Endothelial cell of umbilical vein (primary cell): Measurements from ENCODE around the gene MIA2. TPM values are rescaled to one million over a fixed set of nuclear protein-coding genes. Genes with fewer than 3 reads are reported as not detected.

Source experiments
- BruUV-seq: library from RNA; stranded (reverse); fragments of 400-500 nt; replicated peaks from 2 replicates; lab custom pipeline; 2021; lab: Mats Ljungman, UMichigan
- CTCF ChIA-PET: fragments of 300-600, 350-600 bp; sonication (Branson Sonifier 250); formaldehyde crosslinking; loops from one replicate; lab custom pipeline; 2021; ENCODE audit warnings: antibody characterized with exemption, inconsistent platforms; lab: Charles Lee
- POLR2A ChIA-PET: fragments of 300-600, 350-600 bp; sonication (Branson Sonifier 250); formaldehyde crosslinking; loops from one replicate; lab custom pipeline; 2021; ENCODE audit warnings: antibody characterized with exemption, inconsistent platforms; lab: Charles Lee
- DNase-seq: peaks from one replicate; pipeline ENCODE4 v3.0.0-alpha.2; 2011; ENCODE audit warnings: low read depth, low spot score
- FAIRE-seq: peaks from 2 replicates; lab custom pipeline; 2011; peaks lifted over from hg19 to GRCh38; lab: Jason Lieb, UNC
- H2AFZ ChIP-seq: 2 replicates; pipeline ENCODE4 v1.6.0; 2012; ENCODE audit warnings: low read depth, low read length, control low read depth, inconsistent platforms
- H3K27ac ChIP-seq: 2 replicates; pipeline ENCODE4 v1.5.1; 2011; ENCODE audit warnings: low read depth, mild to moderate bottlenecking, control low read depth, low read length, moderate library complexity; ENCODE audit not compliant: insufficient read depth
- H3K27me3 ChIP-seq, 2 experiments: 2 replicates each; pipeline versions ENCODE4 v1.6.0 to v1.6.1; 2011; ENCODE audit warnings: low read length in 2 of 2, mixed read lengths in 1 of 2; ENCODE audit not compliant: control insufficient read depth in 2 of 2, insufficient read depth in 2 of 2
- H3K36me3 ChIP-seq, 2 experiments: 2 replicates in 1 of 2; 3 replicates in 1 of 2; pipeline ENCODE4 v1.5.1; 2011; ENCODE audit warnings: low read length in 2 of 2, mild to moderate bottlenecking in 1 of 2, moderate library complexity in 1 of 2; ENCODE audit not compliant: control insufficient read depth in 2 of 2, insufficient read depth in 2 of 2; ENCODE audit errors: extremely low read depth in 1 of 2
- H3K4me1 ChIP-seq: 3 replicates; pipeline ENCODE4 v1.5.1; 2011; ENCODE audit warnings: mild to moderate bottlenecking, low read length; ENCODE audit not compliant: control insufficient read depth, insufficient read depth; ENCODE audit errors: extremely low read depth
- H3K4me2 ChIP-seq: 2 replicates; pipeline ENCODE4 v1.6.1; 2011; ENCODE audit warnings: low read length, control low read depth, mixed read lengths; ENCODE audit not compliant: insufficient read depth
- H3K4me3 ChIP-seq, 3 experiments: fragments of 200-600 bp in 1 of 3; sonication (generic), shearing (Covaris generic) in 1 of 3; replicated peaks in 1 of 3; 2 replicates each; pipeline ENCODE4 v1.5.1; 2011 to 2016; ENCODE audit warnings: control low read depth in 3 of 3, low read length in 3 of 3, mild to moderate bottlenecking in 2 of 3, inconsistent platforms in 1 of 3, low read depth in 1 of 3, moderate library complexity in 1 of 3; ENCODE audit not compliant: insufficient read depth in 1 of 3
- H3K79me2 ChIP-seq: 2 replicates; pipeline ENCODE4 v1.6.0; 2012; ENCODE audit warnings: low read length, inconsistent platforms; ENCODE audit not compliant: control insufficient read depth, insufficient read depth
- H3K9ac ChIP-seq: replicated peaks from 2 replicates; pipeline ENCODE3; 2011; ENCODE audit warnings: low read length, control low read depth; ENCODE audit not compliant: insufficient read depth; ENCODE audit errors: extremely low read depth
- H3K9me1 ChIP-seq: replicated peaks from 3 replicates; pipeline ENCODE4 v1.6.0; 2011; ENCODE audit warnings: mild to moderate bottlenecking, low read length; ENCODE audit not compliant: control insufficient read depth, insufficient read depth; ENCODE audit errors: extremely low read depth
- H3K9me3 ChIP-seq: replicated peaks from 2 replicates; pipeline ENCODE4 v1.5.1; 2012; ENCODE audit warnings: low read length, inconsistent platforms; ENCODE audit not compliant: control insufficient read depth, insufficient read depth
- H4K20me1 ChIP-seq: replicated peaks from 2 replicates; pipeline ENCODE3; 2011; ENCODE audit warnings: mild to moderate bottlenecking, low read length; ENCODE audit not compliant: control insufficient read depth, insufficient read depth; ENCODE audit errors: extremely low read depth
- EZH2 ChIP-seq: IDR thresholded peaks from 2 replicates; pipeline ENCODE4 v1.6.1; 2012; ENCODE audit warnings: borderline replicate concordance, low read depth, mild to moderate bottlenecking, moderate library complexity, low read length, inconsistent platforms; ENCODE audit not compliant: severe bottlenecking
- FOS ChIP-seq: IDR thresholded peaks from 2 replicates; pipeline ENCODE4 v1.6.1; 2011; ENCODE audit warnings: mild to moderate bottlenecking, low read length, moderate library complexity, borderline replicate concordance; ENCODE audit not compliant: insufficient read depth
- GATA2 ChIP-seq: IDR thresholded peaks from 2 replicates; pipeline ENCODE4 v1.7.0; 2011; ENCODE audit warnings: low read depth, mild to moderate bottlenecking, moderate library complexity, mixed read lengths, low read length; ENCODE audit not compliant: insufficient read length, insufficient read depth
- JUN ChIP-seq: IDR thresholded peaks from 2 replicates; pipeline ENCODE4 v1.6.1; 2011; ENCODE audit warnings: borderline replicate concordance, low read depth; ENCODE audit not compliant: insufficient read length, insufficient read depth
- MYC ChIP-seq: IDR thresholded peaks from one replicate; pipeline ENCODE4 v1.6.1; 2011; ENCODE audit warnings: mild to moderate bottlenecking, low read depth, low read length
- POLR2A ChIP-seq: IDR thresholded peaks from 2 replicates; pipeline ENCODE4 v1.6.1; 2012; ENCODE audit warnings: low read depth, mild to moderate bottlenecking, control low read depth, low read length
- POLR2AphosphoS5 ChIP-seq: IDR thresholded peaks from 2 replicates; pipeline ENCODE4 v1.6.1; 2012; ENCODE audit warnings: low read depth, mild to moderate bottlenecking, control low read depth, low read length, moderate library complexity; ENCODE audit not compliant: insufficient read depth
- dilution Hi-C: fragments of 300-500 bp; cut with MboI; formaldehyde crosslinking; loops from one replicate; pipeline ENCODE4 v1.15.0; 2019; ENCODE audit warnings: low sequenced_read_pairs; ENCODE audit not compliant: extremely low pct_ligation_motif_present
- intact Hi-C: fragments of 100-400 bp; cut with micrococcal nuclease; formaldehyde crosslinking; loops from one replicate; pipeline ENCODE4 v1.10.0; 2022
- polyA plus RNA-seq, 4 experiments: library from polyadenylated mRNA; depleted of rRNA in 3 of 4; stranded (reverse) in 3 of 4; unstranded in 1 of 4; fragments of >200 nt; gene quantifications; 2 replicates each; pipeline versions ENCODE4 v1.2.1 to v1.2.3, GENCODE V29; 2011 to 2012; ENCODE audit warnings: missing spikeins in 1 of 4
- total RNA-seq: library from RNA; stranded (reverse); gene quantifications from 2 replicates; pipeline ENCODE4 v1.2.3, GENCODE V29; 2021
- TF ChIP-seq, protein P1 (sequence below): IDR thresholded peaks from 2 replicates; pipeline ENCODE4 v1.6.1; 2011; ENCODE audit not compliant: insufficient read depth, insufficient read length
- TF ChIP-seq, protein P2 (sequence below), 2 donors: IDR thresholded peaks; 1 replicate in 1 of 2; 2 replicates in 1 of 2; pipeline ENCODE4 v1.5.1; 2011; ENCODE audit warnings: low read length in 2 of 2, mild to moderate bottlenecking in 2 of 2, moderate library complexity in 2 of 2, control low read depth in 1 of 2, inconsistent platforms in 1 of 2, low read depth in 1 of 2; ENCODE audit not compliant: insufficient read depth in 1 of 2; ENCODE audit errors: extremely low read depth in 1 of 2

MIA2 gene
- total and polyA plus RNA-seq, 2 donors (not counting 3 experiments of a cell fraction or from before 2014, with no cell fraction given): 9.4 to 14.9 TPM

DNA sequence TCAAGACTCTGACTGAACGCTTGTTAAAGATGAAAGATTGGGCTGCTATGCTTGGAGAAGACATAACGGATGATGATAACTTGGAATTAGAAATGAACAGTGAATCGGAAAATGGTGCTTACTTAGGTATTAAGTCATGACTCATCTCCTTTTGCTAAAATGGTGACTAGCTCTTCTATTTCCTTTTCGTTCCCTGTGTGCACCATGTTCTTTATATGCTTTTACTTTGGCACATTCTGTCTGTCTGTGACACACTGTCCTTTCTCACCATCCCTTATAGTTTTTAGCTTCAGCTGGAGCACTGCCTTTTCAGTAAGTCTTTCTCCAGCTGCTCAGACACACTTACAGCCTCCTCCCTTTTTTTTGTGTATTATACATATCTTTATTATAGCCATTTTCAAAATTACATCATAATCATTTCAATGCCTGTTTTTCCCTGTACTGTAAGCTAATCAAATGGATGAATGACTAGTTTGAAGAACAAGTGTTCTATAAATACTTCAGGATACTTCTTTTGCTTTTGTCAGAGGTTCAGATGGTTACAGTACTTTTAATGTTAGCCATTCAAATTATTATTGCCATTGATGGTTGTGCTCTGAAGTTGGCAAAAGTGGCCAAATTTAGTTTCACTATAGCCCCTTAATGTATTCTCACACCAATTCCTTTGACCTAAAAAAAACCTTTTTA lies 68.6 kb downstream of the MIA2 start:
- Histone ChIP-seq H3K27me3 (no peaks in the 10 kb centered on the region), H3K9me1 (no peaks in the 10 kb centered on the region), H4K20me1 (no peaks in the 10 kb centered on the region), H3K9me3 (no peaks in the 10 kb centered on the region), H3K27ac (no peak overlapping the region), H3K4me1 (peaks cover 5% of the 10 kb centered on the region), H3K36me3 (peaks cover 0 to 2% of the 10 kb centered on the region in 2 experiments), H3K4me3 (no peak overlapping the region), H3K9ac (no peak overlapping the region), H3K4me2 (no peak overlapping the region), H2AFZ (no peak overlapping the region), H3K79me2 (no peaks in the 10 kb centered on the region)
- dilution Hi-C loops: no loop called here
- ChIA-PET POLR2A (no interaction called here), CTCF (interaction anchor here (0.7 to 1.7 kb wide), 8 partner anchors 9 to 124 kb away, joined by 3 to 6 read pairs (median 4); no protein-coding TSS in a partner anchor)
- no peak for FAIRE-seq
- no TSS peak for BruUV-seq
- TF ChIP-seq FOS (peak; percentile 39), GATA2 (no peak), JUN (peak; percentile 33)
- intact Hi-C loops: no loop called here
- DNase-seq: peak; percentile 4

DNA sequence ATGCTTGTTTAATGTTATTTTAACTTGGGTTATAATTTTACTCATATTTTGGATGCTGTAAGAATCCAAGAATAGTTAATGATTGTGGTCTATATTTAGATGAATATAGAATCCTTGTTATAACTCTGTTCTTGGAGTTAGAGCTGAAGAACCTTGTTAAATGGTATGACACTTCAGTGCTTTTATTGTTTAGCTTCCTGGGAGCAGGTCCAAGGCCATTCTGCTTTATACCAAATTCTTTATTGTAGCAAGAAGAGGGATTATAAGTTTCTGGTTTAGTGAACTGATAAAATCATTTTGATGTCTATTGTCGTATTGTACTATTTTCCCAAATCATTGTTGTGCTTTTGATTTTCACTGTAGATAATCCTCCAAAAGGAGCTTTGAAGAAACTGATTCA lies 69.4 kb downstream of the MIA2 start:
- CTCF ChIA-PET: no interaction called here
- intact Hi-C loops: no loop called here

More for the DNA sequence above, 69.4 kb downstream of the MIA2 start:
- FAIRE-seq (no peak), DNase-seq (no peak)
- H3K9me3 ChIP-seq: no peaks in the 10 kb centered on the region
- H3K27ac ChIP-seq: no peak overlapping the region
- H3K4me2 ChIP-seq: no peak overlapping the region
- dilution Hi-C loops: no loop called here
- H3K9me1 ChIP-seq: no peaks in the 10 kb centered on the region
- no peaks in the 10 kb centered on the region for H3K27me3 ChIP-seq
- no peaks in the 10 kb centered on the region for H3K36me3 ChIP-seq
- H3K9ac ChIP-seq: no peak overlapping the region
- no peak overlapping the region for H2AFZ ChIP-seq
- H4K20me1 ChIP-seq: no peaks in the 10 kb centered on the region
- no peaks in the 10 kb centered on the region for H3K79me2 ChIP-seq
- POLR2A ChIA-PET: no interaction called here
- peaks cover 5% of the 10 kb centered on the region for H3K4me1 ChIP-seq
- BruUV-seq: no TSS peak
- H3K4me3 ChIP-seq: no peak overlapping the region
- TF ChIP-seq FOS: no peak
- no peak for TF ChIP-seq GATA2
- TF ChIP-seq POLR2AphosphoS5: no peak
- TF ChIP-seq, protein P1, sequence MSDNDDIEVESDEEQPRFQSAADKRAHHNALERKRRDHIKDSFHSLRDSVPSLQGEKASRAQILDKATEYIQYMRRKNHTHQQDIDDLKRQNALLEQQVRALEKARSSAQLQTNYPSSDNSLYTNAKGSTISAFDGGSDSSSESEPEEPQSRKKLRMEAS: no peak
- TF ChIP-seq MYC: no peak
- TF ChIP-seq POLR2A: no peak
- TF ChIP-seq JUN: no peak
- no peak for TF ChIP-seq EZH2
- TF ChIP-seq, protein P2, sequence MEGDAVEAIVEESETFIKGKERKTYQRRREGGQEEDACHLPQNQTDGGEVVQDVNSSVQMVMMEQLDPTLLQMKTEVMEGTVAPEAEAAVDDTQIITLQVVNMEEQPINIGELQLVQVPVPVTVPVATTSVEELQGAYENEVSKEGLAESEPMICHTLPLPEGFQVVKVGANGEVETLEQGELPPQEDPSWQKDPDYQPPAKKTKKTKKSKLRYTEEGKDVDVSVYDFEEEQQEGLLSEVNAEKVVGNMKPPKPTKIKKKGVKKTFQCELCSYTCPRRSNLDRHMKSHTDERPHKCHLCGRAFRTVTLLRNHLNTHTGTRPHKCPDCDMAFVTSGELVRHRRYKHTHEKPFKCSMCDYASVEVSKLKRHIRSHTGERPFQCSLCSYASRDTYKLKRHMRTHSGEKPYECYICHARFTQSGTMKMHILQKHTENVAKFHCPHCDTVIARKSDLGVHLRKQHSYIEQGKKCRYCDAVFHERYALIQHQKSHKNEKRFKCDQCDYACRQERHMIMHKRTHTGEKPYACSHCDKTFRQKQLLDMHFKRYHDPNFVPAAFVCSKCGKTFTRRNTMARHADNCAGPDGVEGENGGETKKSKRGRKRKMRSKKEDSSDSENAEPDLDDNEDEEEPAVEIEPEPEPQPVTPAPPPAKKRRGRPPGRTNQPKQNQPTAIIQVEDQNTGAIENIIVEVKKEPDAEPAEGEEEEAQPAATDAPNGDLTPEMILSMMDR (IDR thresholded peaks at IDR 0.05; ENCODE audit: extremely low read depth in 1 of 2, insufficient read depth in 1 of 2, low read depth in 1 of 2, low read length in 2 of 2): no peak
